Psoas muscle (tissue), 8 donors: Measurements from ENCODE around the gene GPR148. TPM values are rescaled to one million over a fixed set of nuclear protein-coding genes. Genes with fewer than 3 reads are reported as not detected.

Experiments
- ATAC-seq, 4 donors: fragments of 200-7000 bp; cut with Tn5 transposase; one replicate each; pipeline ENCODE4 v1.9.1; 2020; ENCODE audit warnings: moderate library complexity in 3 of 4, mild to moderate bottlenecking in 2 of 4
- DNase-seq, 2 donors: peaks; one replicate each; pipeline ENCODE4 v3.0.0-alpha.2; 2020
- H3K27ac ChIP-seq: fragments of 200-600 bp; one replicate; pipeline ENCODE4 v1.8.0; 2022
- H3K27me3 ChIP-seq, 3 donors: fragments of 200-600 bp in 1 of 3; one replicate each; pipeline versions ENCODE4 v1.6.1 to v1.8.0; 2013 to 2022; ENCODE audit warnings: low read length in 2 of 3, mild to moderate bottlenecking in 2 of 3, moderate library complexity in 1 of 3; ENCODE audit not compliant: insufficient read depth in 3 of 3
- H3K36me3 ChIP-seq, 2 donors: fragments of 200-600 bp in 1 of 2; one replicate each; pipeline versions ENCODE4 v1.6.1 to v1.8.0; 2013 to 2022; ENCODE audit warnings: low read depth in 1 of 2, mild to moderate bottlenecking in 1 of 2, moderate library complexity in 1 of 2; ENCODE audit not compliant: insufficient read depth in 1 of 2
- H3K4me1 ChIP-seq: fragments of 200-600 bp; one replicate; pipeline ENCODE4 v1.8.0; 2022
- H3K4me3 ChIP-seq: fragments of 200-600 bp; one replicate; pipeline ENCODE4 v1.8.0; 2022; ENCODE audit warnings: mild to moderate bottlenecking
- H3K9me3 ChIP-seq: fragments of 200-600 bp; one replicate; pipeline ENCODE4 v1.8.0; 2022
- WGBS, 3 donors: extraction: QIAGEN DNeasy Blood & Tissue Kit; methylation state at CpG; one replicate each; pipeline versions ENCODE4 v1.1.6 to v1.1.7; 2013; 5-methylcytosine and 5-hydroxymethylcytosine counted together
- intact Hi-C, 2 donors: fragments of 100-400 bp; cut with DNase I; formaldehyde crosslinking; loops; one replicate each; pipeline versions ENCODE4 v1.11.0 to v1.14.2; 2022
- polyA plus RNA-seq, 3 donors: library from polyadenylated mRNA; stranded (reverse); fragments of 200-250 nt; gene quantifications; one replicate each; pipeline ENCODE4 v1.2.3, GENCODE V29; 2013
- total RNA-seq, 4 donors: library from RNA; stranded (reverse); fragmentation: NEBNext Ultra II Directional in 2 of 4; extraction: Animal tissue kit (Norgen Biotek cat#: 25700) in 2 of 4; gene quantifications; one replicate each; pipeline versions ENCODE4 v1.2.1 to v1.2.4, GENCODE V29; 2021 to 2023
- TF ChIP-seq, protein P1 (sequence below): fragments of 200-600 bp; IDR thresholded peaks from one replicate; pipeline ENCODE4 v1.8.0; 2022; ENCODE audit warnings: antibody characterized with exemption
- donor health status: healthy with polysubstance abuse.
- donor health status: DM: no; HTN: no; CAD: no; lungs with moderate emphysema.
- donor health status: Bipolar disorder and iron deficiency.
- donor health status: healthy.
- donor health status: DM: yes; HTN: yes; CAD: no.
- donor health status: DM: no; HTN: no; CAD: no.
- donor health status: DM: no; HTN: no; CAD: no.
- donor health status: DM: yes; HTN: yes; CAD: no.

Gene GPR148
- total and polyA plus RNA-seq, 7 donors = not detected

DNA sequence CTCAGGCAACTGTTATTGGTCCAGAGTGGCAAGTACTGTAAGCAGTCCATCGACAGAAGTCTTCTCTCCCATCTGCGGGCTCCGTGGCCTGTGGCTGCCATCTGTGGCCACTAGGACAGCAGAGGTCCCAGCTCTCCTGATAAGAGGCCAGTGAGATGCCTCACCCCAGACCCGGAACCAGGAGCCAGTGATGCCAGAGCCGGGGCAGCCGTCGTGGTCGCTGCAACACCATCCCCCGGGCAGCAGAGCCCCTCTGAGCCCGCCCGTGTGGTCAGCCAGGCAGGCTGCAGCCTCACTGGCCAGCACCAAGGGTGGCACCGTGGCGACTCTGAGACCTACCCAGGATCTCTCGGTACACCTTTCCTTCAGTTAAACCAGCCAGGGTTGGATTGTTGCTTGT, 8.7 kb downstream of the GPR148 start:
- Histone ChIP-seq H3K9me3 (no peaks in the 10 kb centered on the region), H3K27me3 (peaks cover 0 to 3% (median 0%) of the 10 kb centered on the region in 3 donors), H3K27ac (no peak overlapping the region), H3K4me3 (no peak overlapping the region), H3K36me3 (no peaks in the 10 kb centered on the region), H3K4me1 (no peaks in the 10 kb centered on the region)
- ATAC-seq (no peak), DNase-seq (no peak)
- TF ChIP-seq, protein P1, sequence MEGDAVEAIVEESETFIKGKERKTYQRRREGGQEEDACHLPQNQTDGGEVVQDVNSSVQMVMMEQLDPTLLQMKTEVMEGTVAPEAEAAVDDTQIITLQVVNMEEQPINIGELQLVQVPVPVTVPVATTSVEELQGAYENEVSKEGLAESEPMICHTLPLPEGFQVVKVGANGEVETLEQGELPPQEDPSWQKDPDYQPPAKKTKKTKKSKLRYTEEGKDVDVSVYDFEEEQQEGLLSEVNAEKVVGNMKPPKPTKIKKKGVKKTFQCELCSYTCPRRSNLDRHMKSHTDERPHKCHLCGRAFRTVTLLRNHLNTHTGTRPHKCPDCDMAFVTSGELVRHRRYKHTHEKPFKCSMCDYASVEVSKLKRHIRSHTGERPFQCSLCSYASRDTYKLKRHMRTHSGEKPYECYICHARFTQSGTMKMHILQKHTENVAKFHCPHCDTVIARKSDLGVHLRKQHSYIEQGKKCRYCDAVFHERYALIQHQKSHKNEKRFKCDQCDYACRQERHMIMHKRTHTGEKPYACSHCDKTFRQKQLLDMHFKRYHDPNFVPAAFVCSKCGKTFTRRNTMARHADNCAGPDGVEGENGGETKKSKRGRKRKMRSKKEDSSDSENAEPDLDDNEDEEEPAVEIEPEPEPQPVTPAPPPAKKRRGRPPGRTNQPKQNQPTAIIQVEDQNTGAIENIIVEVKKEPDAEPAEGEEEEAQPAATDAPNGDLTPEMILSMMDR = no peak
- WGBS, 3 donors = 81 to 87% (median 87%) methylated on average over 14 of the region's 14 CpGs
- intact Hi-C loops = no loop called here

DNA sequence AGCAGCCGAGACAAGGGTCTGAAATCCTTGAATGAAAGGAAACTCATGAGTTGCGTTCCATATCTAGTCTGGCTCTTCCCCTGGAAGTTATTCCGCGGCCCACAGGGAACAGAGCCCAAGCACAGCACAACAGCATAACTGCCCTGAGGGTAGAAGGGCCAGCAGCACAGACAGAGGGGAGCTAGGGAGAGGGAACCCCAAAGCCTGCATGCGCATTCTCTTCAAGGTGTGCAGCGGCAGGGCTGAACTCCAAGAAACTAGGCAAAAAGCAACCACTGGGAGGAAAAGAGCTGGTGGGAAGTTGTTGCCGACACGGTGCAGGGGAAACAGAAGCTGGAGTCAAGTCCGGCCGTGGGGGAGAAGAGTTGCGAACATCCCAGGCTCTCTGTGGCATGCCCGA, 11.8 kb downstream of the GPR148 start:
- H3K4me1 ChIP-seq = no peaks in the 10 kb centered on the region
- H3K27ac ChIP-seq = no peak overlapping the region
- ATAC-seq (no peak), DNase-seq (no peak)
- peaks cover 0 to 3% (median 0%) of the 10 kb centered on the region in 3 donors for H3K27me3 ChIP-seq
- H3K36me3 ChIP-seq = no peaks in the 10 kb centered on the region
- TF ChIP-seq, protein P1 = no peak
- intact Hi-C loops = no loop called here
- no peaks in the 10 kb centered on the region for H3K9me3 ChIP-seq
- no peak overlapping the region for H3K4me3 ChIP-seq
- WGBS, 3 donors = 60 to 76% (median 71%) methylated on average over 12 of the region's 12 CpGs

DNA sequence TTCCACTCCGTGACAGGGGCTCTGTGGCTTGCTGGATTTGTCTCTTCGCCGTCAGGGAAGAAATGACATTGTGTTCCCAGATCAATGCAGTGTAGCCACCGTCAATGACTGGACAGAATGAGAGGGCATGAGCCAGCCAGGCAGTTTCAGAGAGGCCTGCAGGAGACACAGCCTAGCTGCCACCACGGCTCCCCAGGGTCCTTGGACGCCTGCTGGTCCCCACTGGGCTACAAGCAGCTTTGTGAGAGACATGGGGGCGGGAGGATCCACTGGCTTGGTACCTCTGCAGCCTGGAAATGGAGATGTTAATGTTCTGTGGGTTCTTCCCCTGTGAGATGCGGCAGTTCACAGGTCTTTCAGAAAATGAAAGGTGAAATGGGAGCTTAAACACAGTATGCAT, 14.4 kb downstream of the GPR148 start:
- H3K27me3 ChIP-seq = peaks cover 0 to 3% (median 0%) of the 10 kb centered on the region in 3 donors

DNA sequence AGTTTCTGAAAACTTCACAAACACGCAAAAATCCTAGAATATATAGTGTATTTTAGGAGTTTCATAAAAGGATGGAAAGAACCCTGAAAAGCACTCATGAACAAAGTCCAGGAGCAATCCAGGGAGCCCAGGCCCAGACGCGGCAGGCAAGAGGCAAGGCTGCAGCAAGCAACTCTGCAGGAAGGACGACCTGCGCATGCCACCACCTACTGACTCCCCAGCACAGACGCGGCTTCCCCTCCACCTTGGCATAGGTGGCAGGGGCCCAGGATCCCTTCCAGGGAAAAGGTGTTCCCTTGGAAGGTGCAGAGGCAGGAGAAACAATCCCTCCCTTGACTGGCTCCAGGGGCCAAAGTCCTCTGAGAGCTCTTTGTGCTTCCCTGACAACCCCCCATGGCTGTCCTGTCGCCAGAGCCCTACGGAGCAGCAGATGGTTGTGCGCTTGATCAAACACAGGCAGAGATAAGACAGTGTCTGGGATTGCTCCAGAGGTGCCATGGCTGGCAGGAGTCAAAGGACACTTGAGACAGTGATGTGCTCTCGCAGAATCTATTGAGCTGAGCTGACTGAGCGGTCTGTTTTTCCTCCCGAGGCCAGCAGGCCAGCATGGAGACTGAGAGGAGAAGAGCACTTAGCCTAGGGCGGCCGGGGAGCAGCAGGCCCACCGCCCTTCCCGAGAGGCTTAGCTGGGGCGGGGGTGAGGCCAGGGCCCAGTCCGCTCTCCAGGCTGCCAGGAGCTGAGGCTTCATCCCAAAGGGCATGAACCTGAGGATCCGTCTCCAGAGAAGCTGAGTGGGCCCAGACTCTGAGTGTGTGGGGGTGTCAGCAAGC, 15.6 kb downstream of the GPR148 start:
- no peaks in the 10 kb centered on the region for H3K9me3 ChIP-seq
- H3K27me3 ChIP-seq = peaks cover 0 to 4% (median 0%) of the 10 kb centered on the region in 3 donors
- H3K4me1 ChIP-seq = no peaks in the 10 kb centered on the region
- no peak overlapping the region for H3K4me3 ChIP-seq
- 50 to 61% (median 51%) methylated on average over 20 of the region's 20 CpGs for WGBS, 3 donors
- H3K36me3 ChIP-seq = no peaks in the 10 kb centered on the region
- no peak overlapping the region for H3K27ac ChIP-seq
- TF ChIP-seq, protein P1 = no peak
- ATAC-seq (no peak), DNase-seq (no peak)
- intact Hi-C loops = no loop called here

More for the DNA sequence above, 14.4 kb downstream of the GPR148 start:
- DNase-seq = no peak
- no peak for ATAC-seq
- intact Hi-C loops = no loop called here
- 69 to 74% (median 69%) methylated on average over 8 of the region's 8 CpGs for WGBS, 3 donors
- H3K9me3 ChIP-seq = no peaks in the 10 kb centered on the region
- TF ChIP-seq, protein P1 = no peak
- H3K4me3 ChIP-seq = no peak overlapping the region
- no peak overlapping the region for H3K27ac ChIP-seq
- no peaks in the 10 kb centered on the region for H3K4me1 ChIP-seq
- H3K36me3 ChIP-seq = no peaks in the 10 kb centered on the region
